Activated CD8-positive, alpha-beta T cell treated with anti-CD3 and anti-CD28 coated beads for 36 hours (primary cell): ENCODE results near the gene CELF4. TPM values are rescaled to one million over a fixed set of nuclear protein-coding genes. Genes with fewer than 3 reads are reported as not detected.

Experiments
- ATAC-seq: fragments of 200-7000 bp; cut with Tn5 transposase; one replicate; pipeline ENCODE4 v1.10.0; 2021; ENCODE audit warnings: mild to moderate bottlenecking, moderate library complexity
- CTCF ChIA-PET: fragments of 350-600 bp; sonication (Branson Sonifier 250); formaldehyde crosslinking; loops from one replicate; lab custom pipeline; 2021; ENCODE audit warnings: antibody characterized with exemption; lab: Charles Lee
- POLR2A ChIA-PET: fragments of 350-600 bp; sonication (Branson Sonifier 250); formaldehyde crosslinking; loops from one replicate; lab custom pipeline; 2021; ENCODE audit warnings: antibody characterized with exemption; lab: Charles Lee
- DNase-seq: peaks from one replicate; pipeline ENCODE4 v3.0.0-alpha.2; 2020
- H3K27ac Mint-ChIP-seq: one replicate; pipeline ENCODE4 v1.8.0; 2021; ENCODE audit warnings: mild to moderate bottlenecking, mixed read lengths
- H3K27me3 Mint-ChIP-seq: one replicate; pipeline ENCODE4 v1.8.0; 2021; ENCODE audit warnings: mixed read lengths
- H3K36me3 Mint-ChIP-seq: one replicate; pipeline ENCODE4 v1.8.0; 2021; ENCODE audit warnings: low read depth, mixed read lengths
- H3K4me1 Mint-ChIP-seq: one replicate; pipeline ENCODE4 v1.8.0; 2021; ENCODE audit warnings: low read depth, mixed read lengths
- H3K4me3 Mint-ChIP-seq: one replicate; pipeline ENCODE4 v1.8.0; 2021; ENCODE audit warnings: mild to moderate bottlenecking, moderate library complexity, mixed read lengths
- H3K9me3 Mint-ChIP-seq: one replicate; pipeline ENCODE4 v1.8.0; 2021; ENCODE audit warnings: mixed read lengths
- intact Hi-C: fragments of 100-400 bp; cut with micrococcal nuclease; formaldehyde crosslinking; loops from one replicate; pipeline ENCODE4 v1.10.0; 2022
- total RNA-seq, 2 experiments: library from RNA; stranded (reverse); gene quantifications; one replicate each; pipeline ENCODE4 v1.2.3, GENCODE V29; 2021
- TF ChIP-seq, protein P1 (sequence below): fragments of 200-600 bp; IDR thresholded peaks from one replicate; pipeline ENCODE4 v1.8.0; 2022; ENCODE audit warnings: antibody characterized with exemption, mild to moderate bottlenecking

The CELF4 gene
- total RNA-seq, 2 experiments from 2014 or later, result not detected

DNA sequence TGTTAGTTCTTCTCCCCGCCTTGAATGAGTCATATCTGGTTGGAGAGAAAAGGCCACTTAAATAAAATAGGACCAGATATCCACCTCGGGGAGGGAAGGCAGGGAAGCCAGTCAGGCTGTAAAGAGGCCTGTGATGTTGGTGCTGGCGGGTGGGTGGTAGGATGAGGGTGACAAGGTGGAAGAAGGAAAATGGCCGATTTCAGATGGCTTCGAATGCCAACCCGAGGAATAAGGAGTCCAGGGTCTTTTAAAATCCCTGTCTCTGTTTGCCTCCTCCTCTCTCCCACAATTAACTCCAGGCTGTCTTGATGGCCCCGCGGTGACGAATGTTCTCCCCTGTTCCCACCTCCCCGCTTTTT, 41.5 kb downstream of the CELF4 start:
- intact Hi-C loops, result no loop called here
- H3K27ac Mint-ChIP-seq, result no peak overlapping the region
- H3K4me1 Mint-ChIP-seq, result no peaks in the 10 kb centered on the region
- no peak for ATAC-seq
- DNase-seq, result no peak
- ChIA-PET CTCF (no interaction called here), POLR2A (no interaction called here)
- H3K36me3 Mint-ChIP-seq, result no peaks in the 10 kb centered on the region
- H3K27me3 Mint-ChIP-seq, result peaks cover 33% of the 10 kb centered on the region
- TF ChIP-seq, protein P1, sequence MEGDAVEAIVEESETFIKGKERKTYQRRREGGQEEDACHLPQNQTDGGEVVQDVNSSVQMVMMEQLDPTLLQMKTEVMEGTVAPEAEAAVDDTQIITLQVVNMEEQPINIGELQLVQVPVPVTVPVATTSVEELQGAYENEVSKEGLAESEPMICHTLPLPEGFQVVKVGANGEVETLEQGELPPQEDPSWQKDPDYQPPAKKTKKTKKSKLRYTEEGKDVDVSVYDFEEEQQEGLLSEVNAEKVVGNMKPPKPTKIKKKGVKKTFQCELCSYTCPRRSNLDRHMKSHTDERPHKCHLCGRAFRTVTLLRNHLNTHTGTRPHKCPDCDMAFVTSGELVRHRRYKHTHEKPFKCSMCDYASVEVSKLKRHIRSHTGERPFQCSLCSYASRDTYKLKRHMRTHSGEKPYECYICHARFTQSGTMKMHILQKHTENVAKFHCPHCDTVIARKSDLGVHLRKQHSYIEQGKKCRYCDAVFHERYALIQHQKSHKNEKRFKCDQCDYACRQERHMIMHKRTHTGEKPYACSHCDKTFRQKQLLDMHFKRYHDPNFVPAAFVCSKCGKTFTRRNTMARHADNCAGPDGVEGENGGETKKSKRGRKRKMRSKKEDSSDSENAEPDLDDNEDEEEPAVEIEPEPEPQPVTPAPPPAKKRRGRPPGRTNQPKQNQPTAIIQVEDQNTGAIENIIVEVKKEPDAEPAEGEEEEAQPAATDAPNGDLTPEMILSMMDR, result no peak
- H3K9me3 Mint-ChIP-seq, result no peaks in the 10 kb centered on the region
- H3K4me3 Mint-ChIP-seq, result no peak overlapping the region

DNA sequence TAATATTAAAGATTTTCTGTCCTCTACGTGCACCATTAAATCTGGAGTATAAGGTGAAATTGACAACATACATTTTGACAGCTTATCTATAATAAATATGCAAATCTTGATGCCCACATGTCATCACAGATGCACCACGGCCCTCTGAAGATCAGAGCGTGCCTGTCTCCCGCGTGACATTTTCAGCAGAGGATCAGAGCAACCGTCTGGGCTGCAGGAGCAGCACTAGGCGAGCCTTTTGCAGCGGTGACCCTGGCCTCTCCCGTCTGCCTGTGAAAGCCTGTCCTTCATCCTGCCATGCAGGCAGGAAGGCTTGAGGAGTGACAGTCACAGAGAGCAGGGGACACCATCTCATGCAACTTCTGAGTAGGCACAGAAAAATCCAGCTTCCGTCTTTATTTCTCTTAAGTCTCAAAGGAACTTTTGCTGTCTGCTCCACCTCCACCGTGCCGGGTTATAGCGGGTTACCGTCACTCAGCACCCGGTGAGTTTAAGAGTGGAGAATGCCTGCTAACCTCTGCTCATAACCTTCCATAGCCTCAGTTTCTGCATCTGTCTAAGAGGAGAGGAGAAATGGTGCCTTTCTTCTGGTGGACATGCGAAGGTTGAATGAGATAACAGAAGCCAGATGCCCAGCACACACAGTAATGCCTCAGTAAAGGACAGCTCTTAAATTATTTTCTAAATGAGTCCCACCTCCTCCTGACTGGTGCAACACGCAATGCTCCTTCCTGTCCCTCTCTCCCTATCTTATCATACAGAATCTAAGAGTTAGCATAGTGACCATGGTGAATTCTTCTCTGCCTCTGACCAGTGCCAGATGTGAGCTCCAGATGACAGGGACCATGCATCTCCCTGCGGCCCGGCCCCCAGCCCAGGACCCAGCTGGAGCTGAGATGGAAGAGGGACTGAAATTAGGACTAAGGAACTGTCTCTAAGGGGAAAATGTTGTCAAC, 43.8 kb downstream of the CELF4 start:
- ATAC-seq (no peak), DNase-seq (no peak)
- POLR2A ChIA-PET, result no interaction called here

DNA sequence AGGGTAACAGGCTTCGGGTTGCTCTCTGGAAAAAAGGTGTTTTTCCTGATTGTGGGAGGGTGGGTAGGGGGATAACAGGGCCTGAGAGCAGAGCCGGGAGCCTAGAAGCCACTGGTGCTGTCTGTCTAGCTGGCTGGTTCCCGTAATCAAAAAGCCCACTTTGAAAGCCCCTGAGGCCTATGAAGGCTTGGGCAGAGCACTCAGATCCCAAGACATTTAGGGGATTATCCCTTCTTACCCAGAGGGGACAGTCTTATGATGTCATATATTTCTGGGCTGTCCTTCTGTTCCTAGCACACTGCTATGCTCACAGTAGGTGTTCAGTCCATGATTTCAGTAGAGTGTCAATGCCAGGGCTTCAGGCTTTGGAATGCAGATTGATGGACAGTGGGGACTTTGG, 45.1 kb downstream of the CELF4 start:
- H3K4me3 Mint-ChIP-seq, result no peak overlapping the region
- H3K27ac Mint-ChIP-seq, result no peak overlapping the region
- H3K4me1 Mint-ChIP-seq, result no peaks in the 10 kb centered on the region
- ChIA-PET POLR2A (no interaction called here), CTCF (no interaction called here)
- H3K36me3 Mint-ChIP-seq, result no peaks in the 10 kb centered on the region
- H3K27me3 Mint-ChIP-seq, result peaks cover 21% of the 10 kb centered on the region
- H3K9me3 Mint-ChIP-seq, result no peaks in the 10 kb centered on the region
- intact Hi-C loops, result no loop called here
- TF ChIP-seq, protein P1, result no peak
- ATAC-seq (no peak), DNase-seq (no peak)

More for the DNA sequence above, 43.8 kb downstream of the CELF4 start:
- Mint-ChIP-seq H3K9me3 (no peaks in the 10 kb centered on the region), H3K4me3 (no peak overlapping the region), H3K36me3 (no peaks in the 10 kb centered on the region), H3K27me3 (peaks cover 28% of the 10 kb centered on the region), H3K27ac (no peak overlapping the region), H3K4me1 (no peaks in the 10 kb centered on the region)
- TF ChIP-seq, protein P1, result no peak
- CTCF ChIA-PET, result no interaction called here
- intact Hi-C loops, result no loop called here

DNA sequence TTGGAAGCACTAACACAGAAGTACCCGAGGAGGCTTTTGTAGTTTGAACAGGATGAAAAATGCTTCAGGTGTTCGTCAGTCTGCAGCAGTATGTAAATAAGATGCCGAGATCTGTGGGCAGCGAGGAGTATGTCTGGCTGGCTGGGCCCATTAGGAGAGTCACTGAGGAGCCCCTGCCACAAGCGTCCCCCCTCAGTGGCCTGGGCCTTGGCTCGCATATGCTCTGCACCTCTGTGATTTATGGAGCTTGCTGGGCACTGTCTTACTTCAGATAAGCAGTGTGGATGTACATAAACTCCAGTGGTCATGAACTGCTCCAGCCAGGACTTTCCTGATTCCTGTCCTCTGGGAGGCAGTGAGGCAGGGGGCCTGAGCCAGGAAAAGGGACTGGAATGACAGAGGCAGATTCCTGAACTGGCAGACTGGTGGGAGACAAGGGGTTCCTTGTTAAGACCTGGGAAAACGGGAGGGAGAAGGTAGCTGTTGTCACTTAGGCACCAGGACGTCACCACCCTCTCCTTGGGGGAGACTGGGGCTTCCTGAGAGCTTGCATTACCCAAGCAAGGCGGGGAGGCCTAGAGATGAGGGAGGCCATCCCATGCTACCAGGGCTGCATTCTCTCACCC, 46.0 kb downstream of the CELF4 start:
- Mint-ChIP-seq H3K4me3 (no peak overlapping the region), H3K4me1 (no peaks in the 10 kb centered on the region), H3K27ac (no peak overlapping the region), H3K36me3 (no peaks in the 10 kb centered on the region), H3K9me3 (no peaks in the 10 kb centered on the region), H3K27me3 (peaks cover 13% of the 10 kb centered on the region)
- intact Hi-C loops, result no loop called here
- no peak for ATAC-seq
- CTCF ChIA-PET, result no interaction called here
- no peak for DNase-seq
- POLR2A ChIA-PET, result no interaction called here
- TF ChIP-seq, protein P1, result no peak

DNA sequence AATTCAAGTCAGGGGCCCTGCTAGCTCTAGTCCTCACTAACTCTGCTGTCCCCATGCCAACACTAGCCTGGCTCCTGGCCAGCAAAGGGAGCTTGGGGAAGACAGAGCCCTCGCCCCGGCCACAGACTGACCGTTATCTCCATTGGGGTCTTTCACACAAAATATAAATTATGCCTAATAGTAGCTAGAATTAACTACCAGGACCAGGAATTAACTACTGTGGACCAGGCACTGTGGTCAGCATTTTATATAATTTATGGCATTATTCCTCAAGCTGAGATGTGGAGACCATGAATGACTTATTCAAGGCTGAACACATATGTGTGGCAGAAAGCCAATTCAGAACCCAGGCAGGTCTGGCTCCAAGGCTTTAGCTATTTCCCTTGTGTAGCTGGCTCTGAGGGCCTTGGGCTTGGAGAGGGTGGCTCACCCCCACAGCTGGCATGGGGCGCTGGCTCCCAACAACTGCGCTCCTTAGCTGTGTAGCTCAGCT, 49.2 kb downstream of the CELF4 start:
- ATAC-seq (no peak), DNase-seq (no peak)
- H3K27me3 Mint-ChIP-seq, result peaks cover 1% of the 10 kb centered on the region
- TF ChIP-seq, protein P1, result no peak
- intact Hi-C loops, result no loop called here
- H3K4me1 Mint-ChIP-seq, result no peaks in the 10 kb centered on the region
- POLR2A ChIA-PET, result no interaction called here
- no peaks in the 10 kb centered on the region for H3K36me3 Mint-ChIP-seq
- CTCF ChIA-PET, result interaction anchor here (1.3 kb wide), 1 partner anchor 21 kb away, joined by 3 read pairs; no protein-coding TSS in a partner anchor
- no peaks in the 10 kb centered on the region for H3K9me3 Mint-ChIP-seq
- H3K4me3 Mint-ChIP-seq, result no peak overlapping the region
- H3K27ac Mint-ChIP-seq, result no peak overlapping the region
